LNCaP clone FGC (cell line): Measurements from ENCODE around the gene SPNS1.
"Not testable (repeated sequence)": the region's sequence is repeated elsewhere in the genome, so short reads cannot be mapped to it uniquely, and the experiment has no call there.

ENCODE experiments used
- DNase-seq: peaks from one replicate; pipeline ENCODE4 v3.0.0-alpha.2; 2011; ENCODE audit warnings: low read depth
- H3K4me3 ChIP-seq: 2 replicates; pipeline ENCODE4 v1.5.1; 2011; ENCODE audit warnings: mild to moderate bottlenecking, low read depth, low read length, control low read depth
- TF ChIP-seq, protein P1 (sequence below): IDR thresholded peaks from 2 replicates; pipeline ENCODE4 v1.5.1; 2012; ENCODE audit warnings: mild to moderate bottlenecking; ENCODE audit not compliant: control insufficient read depth, insufficient read depth; ENCODE audit errors: extremely low read depth

The SPNS1 gene

DNA sequence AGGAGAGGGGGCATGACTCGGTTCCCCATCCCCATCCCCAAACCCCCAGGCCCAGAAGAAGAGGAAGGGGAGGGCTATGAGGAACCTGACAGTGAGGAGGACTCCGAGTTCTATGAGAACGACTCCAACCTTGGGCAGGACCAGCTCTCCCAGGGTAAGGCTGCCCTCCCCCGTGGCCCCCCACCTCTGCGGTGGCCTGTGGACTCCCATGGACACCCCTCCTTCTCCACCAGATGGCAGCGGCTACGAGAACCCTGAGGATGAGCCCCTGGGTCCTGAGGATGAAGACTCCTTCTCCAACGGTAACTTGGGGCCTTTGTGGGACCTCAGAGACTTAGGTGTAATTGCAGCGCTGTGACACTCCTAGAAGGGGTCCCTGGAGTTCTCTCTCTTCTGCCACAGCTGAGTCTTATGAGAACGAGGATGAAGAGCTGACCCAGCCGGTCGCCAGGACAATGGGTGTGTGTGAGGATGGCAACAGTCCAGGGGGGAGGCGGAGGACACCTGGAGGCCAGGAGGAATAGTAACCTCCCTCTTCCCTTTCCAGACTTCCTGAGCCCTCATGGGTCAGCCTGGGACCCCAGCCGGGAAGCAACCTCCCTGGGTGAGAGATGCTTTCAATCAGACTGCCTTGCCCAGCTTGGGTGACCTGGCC, 37.2 kb upstream of the SPNS1 start:
- no peak for DNase-seq
- no peak overlapping the region for H3K4me3 ChIP-seq
- TF ChIP-seq, protein P1, sequence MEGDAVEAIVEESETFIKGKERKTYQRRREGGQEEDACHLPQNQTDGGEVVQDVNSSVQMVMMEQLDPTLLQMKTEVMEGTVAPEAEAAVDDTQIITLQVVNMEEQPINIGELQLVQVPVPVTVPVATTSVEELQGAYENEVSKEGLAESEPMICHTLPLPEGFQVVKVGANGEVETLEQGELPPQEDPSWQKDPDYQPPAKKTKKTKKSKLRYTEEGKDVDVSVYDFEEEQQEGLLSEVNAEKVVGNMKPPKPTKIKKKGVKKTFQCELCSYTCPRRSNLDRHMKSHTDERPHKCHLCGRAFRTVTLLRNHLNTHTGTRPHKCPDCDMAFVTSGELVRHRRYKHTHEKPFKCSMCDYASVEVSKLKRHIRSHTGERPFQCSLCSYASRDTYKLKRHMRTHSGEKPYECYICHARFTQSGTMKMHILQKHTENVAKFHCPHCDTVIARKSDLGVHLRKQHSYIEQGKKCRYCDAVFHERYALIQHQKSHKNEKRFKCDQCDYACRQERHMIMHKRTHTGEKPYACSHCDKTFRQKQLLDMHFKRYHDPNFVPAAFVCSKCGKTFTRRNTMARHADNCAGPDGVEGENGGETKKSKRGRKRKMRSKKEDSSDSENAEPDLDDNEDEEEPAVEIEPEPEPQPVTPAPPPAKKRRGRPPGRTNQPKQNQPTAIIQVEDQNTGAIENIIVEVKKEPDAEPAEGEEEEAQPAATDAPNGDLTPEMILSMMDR, result no peak

DNA sequence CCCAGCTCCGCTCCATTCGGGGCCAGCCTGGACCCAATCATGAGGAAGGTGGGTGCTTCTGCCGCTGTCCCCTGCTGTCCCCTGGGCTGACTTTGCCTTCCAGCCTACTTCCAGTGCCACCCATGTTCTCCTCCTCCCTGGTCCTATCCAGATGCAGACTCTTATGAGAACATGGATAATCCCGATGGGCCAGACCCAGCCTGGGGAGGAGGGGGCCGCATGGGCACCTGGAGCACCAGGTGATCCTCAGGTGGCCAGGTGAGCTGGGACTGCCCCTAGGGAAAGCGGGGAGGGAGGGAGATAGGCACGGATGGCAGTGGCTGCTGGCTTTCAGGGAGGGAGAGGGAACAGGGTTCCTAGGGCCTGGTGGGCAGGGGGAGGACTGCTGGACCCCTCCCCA, 35.9 kb upstream of the SPNS1 start:
- H3K4me3 ChIP-seq, result no peak overlapping the region
- TF ChIP-seq, protein P1, result no peak
- DNase-seq, result no peak

DNA sequence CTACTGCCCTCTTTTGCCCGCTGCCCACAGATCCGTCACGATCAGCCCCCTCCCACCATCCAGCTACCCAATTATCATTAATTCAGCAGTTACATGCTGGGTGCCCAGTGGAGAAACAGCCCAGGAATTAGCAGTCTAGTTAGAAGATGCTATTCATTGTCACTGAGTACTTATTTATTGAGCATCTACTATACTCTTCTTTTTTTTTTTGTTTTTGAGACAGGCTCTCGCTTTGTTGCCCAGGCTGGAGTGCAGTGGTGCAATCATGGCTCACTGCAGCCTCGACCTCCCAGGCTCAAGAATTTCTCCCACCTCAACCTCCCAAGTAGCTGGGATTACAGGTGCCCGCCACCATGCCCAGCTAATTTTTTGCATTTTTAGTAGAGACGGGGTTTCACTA, 34.8 kb upstream of the SPNS1 start:
- H3K4me3 ChIP-seq, DNase-seq: not testable (repeated sequence)

DNA sequence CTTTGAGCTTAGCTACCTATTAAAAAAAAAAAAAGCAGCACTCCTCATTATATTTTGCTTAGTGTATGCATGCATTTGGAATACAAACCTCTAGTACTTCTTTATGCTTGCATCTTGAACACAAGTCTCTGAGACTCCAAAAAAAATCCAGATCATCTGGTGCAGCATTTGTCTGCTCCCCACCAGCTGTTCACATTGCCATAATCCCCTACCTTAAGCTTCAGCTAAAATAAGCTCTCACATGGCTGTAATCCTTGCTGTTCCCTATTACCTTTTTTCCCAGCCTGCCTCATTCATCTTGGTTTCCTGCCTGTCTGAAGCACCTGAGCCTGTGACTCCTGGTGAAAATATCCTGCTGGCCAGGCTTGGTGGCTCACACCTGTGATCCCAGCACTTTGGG, 31.3 kb upstream of the SPNS1 start:
- DNase-seq, result no peak
- no peak overlapping the region for H3K4me3 ChIP-seq
- TF ChIP-seq, protein P1, result no peak

DNA sequence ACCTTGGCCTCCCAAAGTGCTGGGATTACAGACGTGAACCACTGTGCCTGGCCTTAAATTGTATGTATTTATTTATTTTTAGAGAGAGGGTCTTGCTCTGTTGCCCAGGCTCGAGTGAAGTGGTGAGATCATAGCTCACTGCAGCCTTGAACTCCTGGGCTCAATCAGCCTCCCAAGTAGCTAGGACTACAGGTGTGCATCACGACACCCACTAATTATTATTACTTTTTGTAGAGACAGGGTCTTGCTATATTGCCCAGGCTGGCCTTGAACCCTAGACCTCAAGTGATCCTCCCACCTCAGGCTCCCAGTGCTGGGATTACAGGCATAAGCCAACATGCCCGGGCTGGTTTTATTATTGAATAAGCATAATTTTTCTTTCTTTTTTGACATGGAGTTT, 27.9 kb upstream of the SPNS1 start:
- TF ChIP-seq, protein P1, result no peak
- DNase-seq, result no peak

DNA sequence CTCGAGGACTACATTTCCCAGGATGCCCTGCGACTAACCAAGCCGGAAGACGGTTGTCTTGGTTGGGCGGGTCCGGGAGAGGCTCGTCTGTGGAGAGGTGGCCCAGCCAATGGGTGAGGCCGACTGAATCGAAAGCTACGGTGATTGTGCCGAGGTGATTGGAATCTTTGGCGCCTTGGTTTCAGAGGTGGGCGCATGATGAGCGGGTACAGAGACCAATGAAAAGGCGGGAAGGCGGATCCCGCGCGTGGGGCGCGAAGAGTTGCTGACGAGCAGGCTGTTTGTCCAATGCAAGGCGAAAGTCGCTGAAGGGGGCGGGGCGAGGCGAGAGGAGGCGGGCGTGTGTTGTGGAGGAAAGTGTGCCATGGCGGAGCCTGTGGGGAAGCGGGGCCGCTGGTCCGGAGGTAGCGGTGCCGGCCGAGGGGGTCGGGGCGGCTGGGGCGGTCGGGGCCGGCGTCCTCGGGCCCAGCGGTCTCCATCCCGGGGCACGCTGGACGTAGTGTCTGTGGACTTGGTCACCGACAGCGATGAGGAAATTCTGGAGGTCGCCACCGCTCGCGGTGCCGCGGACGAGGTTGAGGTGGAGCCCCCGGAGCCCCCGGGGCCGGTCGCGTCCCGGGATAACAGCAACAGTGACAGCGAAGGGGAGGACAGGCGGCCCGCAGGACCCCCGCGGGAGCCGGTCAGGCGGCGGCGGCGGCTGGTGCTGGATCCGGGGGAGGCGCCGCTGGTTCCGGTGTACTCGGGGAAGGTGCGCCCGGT, 23.7 kb upstream of the SPNS1 start, which contains the start of gene NFATC2IP:
Gene NFATC2IP, plus strand, starts transcription at position 290 of the 762 bp plus-strand sequence. Its CDS starts 75 bp downstream, at position 365.
- TF ChIP-seq, protein P1, result no peak
- peak within 1 kb of the TSS; percentile 79 for H3K4me3 ChIP-seq
- peak; percentile 99 for DNase-seq

More for the DNA sequence above, 27.9 kb upstream of the SPNS1 start:
- no peak overlapping the region for H3K4me3 ChIP-seq

DNA sequence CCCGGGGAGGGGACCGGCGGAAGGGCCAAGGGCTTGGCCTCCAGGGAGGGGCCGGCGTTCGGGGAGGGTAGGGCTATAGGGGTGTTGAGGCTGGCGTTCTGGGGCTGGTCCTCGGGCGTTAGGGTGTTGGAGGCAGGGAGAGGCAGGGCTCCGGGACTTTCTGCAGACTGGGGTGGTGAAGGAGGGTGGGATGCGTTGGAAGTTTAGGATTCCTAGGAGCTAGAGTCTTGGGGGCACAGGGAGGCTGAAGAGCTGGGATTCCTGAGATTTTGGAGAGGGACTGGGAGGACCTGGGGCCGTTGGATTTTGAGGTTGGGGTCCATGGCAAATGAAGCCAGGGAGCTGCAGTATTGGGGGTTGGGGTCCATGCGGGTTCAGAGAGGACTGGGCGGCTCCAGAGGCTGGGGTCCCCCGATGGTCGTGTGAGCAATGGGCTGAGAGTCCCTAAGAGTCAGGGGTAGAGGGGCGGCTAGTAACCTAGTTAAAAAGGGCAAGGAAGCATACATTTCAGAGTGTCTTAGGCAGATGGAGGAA, 23.1 kb upstream of the SPNS1 start:
- TF ChIP-seq, protein P1, result no peak
- no peak for DNase-seq
- peak overlapping the region; percentile 79 for H3K4me3 ChIP-seq
